ENCODE measurements around the gene C5orf15. TPM values are rescaled to one million over a fixed set of nuclear protein-coding genes. Genes with fewer than 3 reads are reported as not detected.

The C5orf15 gene
- polyA plus RNA-seq, 1 donor (not counting 4 experiments of a cell fraction or from before 2014, with no cell fraction given) = 86.9 TPM

GRCh38 chr5:133927300-133928180 is 40.9 kb downstream of the C5orf15 start:
- Histone ChIP-seq H3K27me3 (ENCODE audit: control insufficient read depth, extremely low read depth, insufficient read depth, low read length) (peaks cover 14% of the 10 kb centered on the region), H3K4me3 (ENCODE audit: control insufficient read depth in 2 of 3, extremely low read depth in 1 of 3, insufficient read depth in 2 of 3, low read depth in 1 of 3, low read length in 3 of 3) (no peak overlapping the region), H3K27ac (ENCODE audit: control insufficient read depth, insufficient read depth, low read length) (no peak overlapping the region), H4K20me1 (ENCODE audit: control insufficient read depth, extremely low read depth, insufficient read depth, low read length) (no peaks in the 10 kb centered on the region), H3K9ac (ENCODE audit: control insufficient read depth, extremely low read depth, insufficient read depth, low read length) (no peak overlapping the region), H3K4me1 (ENCODE audit: control insufficient read depth, extremely low read depth, insufficient read depth, low read length) (no peaks in the 10 kb centered on the region), H3K9me1 (ENCODE audit: control insufficient read depth, extremely low read depth, insufficient read depth, low read length) (no peaks in the 10 kb centered on the region), H2AFZ (ENCODE audit: control insufficient read depth, low read length) (no peak overlapping the region), H3K4me2 (ENCODE audit: control insufficient read depth, extremely low read depth, insufficient read depth, low read depth, low read length) (no peak overlapping the region), H3K79me2 (ENCODE audit: control insufficient read depth, insufficient read depth, low read length) (no peaks in the 10 kb centered on the region), H3K36me3 (ENCODE audit: control insufficient read depth in 2 of 2, extremely low read depth in 1 of 2, insufficient read depth in 2 of 2, low read length in 2 of 2) (no peaks in the 10 kb centered on the region), H3K9me3 (ENCODE audit: control insufficient read depth, low read depth, low read length) (no peaks in the 10 kb centered on the region)
- TF ChIP-seq EZH2 (IDR thresholded peaks at IDR 0.05; ENCODE audit: low read length) = no peak
- TF ChIP-seq, protein P1, sequence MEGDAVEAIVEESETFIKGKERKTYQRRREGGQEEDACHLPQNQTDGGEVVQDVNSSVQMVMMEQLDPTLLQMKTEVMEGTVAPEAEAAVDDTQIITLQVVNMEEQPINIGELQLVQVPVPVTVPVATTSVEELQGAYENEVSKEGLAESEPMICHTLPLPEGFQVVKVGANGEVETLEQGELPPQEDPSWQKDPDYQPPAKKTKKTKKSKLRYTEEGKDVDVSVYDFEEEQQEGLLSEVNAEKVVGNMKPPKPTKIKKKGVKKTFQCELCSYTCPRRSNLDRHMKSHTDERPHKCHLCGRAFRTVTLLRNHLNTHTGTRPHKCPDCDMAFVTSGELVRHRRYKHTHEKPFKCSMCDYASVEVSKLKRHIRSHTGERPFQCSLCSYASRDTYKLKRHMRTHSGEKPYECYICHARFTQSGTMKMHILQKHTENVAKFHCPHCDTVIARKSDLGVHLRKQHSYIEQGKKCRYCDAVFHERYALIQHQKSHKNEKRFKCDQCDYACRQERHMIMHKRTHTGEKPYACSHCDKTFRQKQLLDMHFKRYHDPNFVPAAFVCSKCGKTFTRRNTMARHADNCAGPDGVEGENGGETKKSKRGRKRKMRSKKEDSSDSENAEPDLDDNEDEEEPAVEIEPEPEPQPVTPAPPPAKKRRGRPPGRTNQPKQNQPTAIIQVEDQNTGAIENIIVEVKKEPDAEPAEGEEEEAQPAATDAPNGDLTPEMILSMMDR (optimal IDR thresholded peaks at IDR 0.05 in 1 of 3, IDR thresholded peaks at IDR 0.05 in 1 of 3, conservative IDR thresholded peaks at IDR 0.05 in 1 of 3; ENCODE audit: extremely low read depth in 1 of 3, insufficient read depth in 2 of 3, low read length in 3 of 3) = no peak
- dilution Hi-C loops (cut with MboI; ENCODE audit: extremely low pct_ligation_motif_present, low sequenced_read_pairs) = no loop called here
- no peak for FAIRE-seq
- no peak for DNase-seq (ENCODE audit: low read depth, low spot score)

GRCh38 chr5:133926489-133927299 is 41.7 kb downstream of the C5orf15 start:
- no peaks in the 10 kb centered on the region for H3K4me1 ChIP-seq (ENCODE audit: control insufficient read depth, extremely low read depth, insufficient read depth, low read length)
- no peak overlapping the region for H2AFZ ChIP-seq (ENCODE audit: control insufficient read depth, low read length)
- no peak overlapping the region for H3K4me3 ChIP-seq (ENCODE audit: control insufficient read depth in 2 of 3, extremely low read depth in 1 of 3, insufficient read depth in 2 of 3, low read depth in 1 of 3, low read length in 3 of 3)
- H3K9me3 ChIP-seq (ENCODE audit: control insufficient read depth, low read depth, low read length) = no peaks in the 10 kb centered on the region
- no peak for TF ChIP-seq EZH2 (IDR thresholded peaks at IDR 0.05; ENCODE audit: low read length)
- TF ChIP-seq, protein P1 (optimal IDR thresholded peaks at IDR 0.05 in 1 of 3, IDR thresholded peaks at IDR 0.05 in 1 of 3, conservative IDR thresholded peaks at IDR 0.05 in 1 of 3; ENCODE audit: extremely low read depth in 1 of 3, insufficient read depth in 2 of 3, low read length in 3 of 3) = no peak
- dilution Hi-C loops (cut with MboI; ENCODE audit: extremely low pct_ligation_motif_present, low sequenced_read_pairs) = no loop called here
- DNase-seq (ENCODE audit: low read depth, low spot score) (no peak), FAIRE-seq (no peak)
- no peak overlapping the region for H3K4me2 ChIP-seq (ENCODE audit: control insufficient read depth, extremely low read depth, insufficient read depth, low read depth, low read length)
- H3K36me3 ChIP-seq (ENCODE audit: control insufficient read depth in 2 of 2, extremely low read depth in 1 of 2, insufficient read depth in 2 of 2, low read length in 2 of 2) = no peaks in the 10 kb centered on the region
- H3K9ac ChIP-seq (ENCODE audit: control insufficient read depth, extremely low read depth, insufficient read depth, low read length) = no peak overlapping the region
- no peaks in the 10 kb centered on the region for H3K79me2 ChIP-seq (ENCODE audit: control insufficient read depth, insufficient read depth, low read length)
- H3K9me1 ChIP-seq (ENCODE audit: control insufficient read depth, extremely low read depth, insufficient read depth, low read length) = no peaks in the 10 kb centered on the region
- peaks cover 14% of the 10 kb centered on the region for H3K27me3 ChIP-seq (ENCODE audit: control insufficient read depth, extremely low read depth, insufficient read depth, low read length)
- H4K20me1 ChIP-seq (ENCODE audit: control insufficient read depth, extremely low read depth, insufficient read depth, low read length) = no peaks in the 10 kb centered on the region
- no peak overlapping the region for H3K27ac ChIP-seq (ENCODE audit: control insufficient read depth, insufficient read depth, low read length)
